Fibroblast of lung (primary cell): Measurements from ENCODE around the gene TBC1D22B.

ENCODE experiments used
- CTCF ChIP-seq, 2 donors: IDR thresholded peaks in 1 of 2; conservative IDR thresholded peaks in 1 of 2; 1 replicate in 1 of 2; 2 replicates in 1 of 2; pipeline ENCODE4 v1.5.1; 2011 to 2012; ENCODE audit warnings: low read length in 2 of 2, control low read depth in 1 of 2, inconsistent platforms in 1 of 2, low read depth in 1 of 2, mild to moderate bottlenecking in 1 of 2
- EZH2 ChIP-seq: IDR thresholded peaks from 2 replicates; pipeline ENCODE4 v1.5.1; 2012; ENCODE audit warnings: low read length, control low read depth, mild to moderate bottlenecking; ENCODE audit errors: missing control alignments

- TF ChIP-seq CTCF (conservative IDR thresholded peaks at IDR 0.05 in 1 of 2, IDR thresholded peaks at IDR 0.05 in 1 of 2; ENCODE audit: low read depth in 1 of 2, low read length in 2 of 2), result peak; percentile 62 to 79
- TF ChIP-seq EZH2, result no peak
Measured at GRCh38 chr6:37303891-37304503, 46.4 kb downstream of the TBC1D22B start.
